ENCODE data around the gene ZNF830. TPM values are rescaled to one million over a fixed set of nuclear protein-coding genes. Genes with fewer than 3 reads are reported as not detected.
A peak's percentile ranks its signal among the peaks of the same experiment; 100 is the strongest.
"Not testable (repeated sequence)": the region's sequence is repeated elsewhere in the genome, so short reads cannot be mapped to it uniquely, and the experiment has no call there.

ZNF830 gene
- total RNA-seq, 2 experiments from 2014 or later: 18.9 to 21.6 TPM

- DNase-seq: peak; percentile 85
- Mint-ChIP-seq H3K27me3 (no peaks in the 10 kb centered on the region), H3K27ac (peak overlapping the region; percentile 90), H3K4me3 (peak overlapping the region; percentile 90), H3K4me1 (peaks cover 44% of the 10 kb centered on the region), H3K9me3 (no peaks in the 10 kb centered on the region), H3K36me3 (peaks cover 12% of the 10 kb centered on the region)
Measured at GRCh38 chr17:34980681-34981537, 19.6 kb downstream of the ZNF830 start.

- Mint-ChIP-seq H3K36me3 (peaks cover 14% of the 10 kb centered on the region), H3K27me3 (no peaks in the 10 kb centered on the region), H3K27ac (peak overlapping the region; percentile 90), H3K4me3 (peak overlapping the region; percentile 90), H3K9me3 (no peaks in the 10 kb centered on the region), H3K4me1 (peaks cover 44% of the 10 kb centered on the region)
- DNase-seq: no peak
Measured at GRCh38 chr17:34981538-34982241, 20.4 kb downstream of the ZNF830 start.

GRCh38 chr17:34987232-34987631, 25.9 kb downstream of the ZNF830 start:
- Mint-ChIP-seq H3K4me3 (no peak overlapping the region), H3K36me3 (peaks cover 14% of the 10 kb centered on the region), H3K27ac (no peak overlapping the region), H3K4me1 (peaks cover 28% of the 10 kb centered on the region), H3K27me3 (no peaks in the 10 kb centered on the region), H3K9me3 (no peaks in the 10 kb centered on the region)
- DNase-seq: no peak

DNA sequence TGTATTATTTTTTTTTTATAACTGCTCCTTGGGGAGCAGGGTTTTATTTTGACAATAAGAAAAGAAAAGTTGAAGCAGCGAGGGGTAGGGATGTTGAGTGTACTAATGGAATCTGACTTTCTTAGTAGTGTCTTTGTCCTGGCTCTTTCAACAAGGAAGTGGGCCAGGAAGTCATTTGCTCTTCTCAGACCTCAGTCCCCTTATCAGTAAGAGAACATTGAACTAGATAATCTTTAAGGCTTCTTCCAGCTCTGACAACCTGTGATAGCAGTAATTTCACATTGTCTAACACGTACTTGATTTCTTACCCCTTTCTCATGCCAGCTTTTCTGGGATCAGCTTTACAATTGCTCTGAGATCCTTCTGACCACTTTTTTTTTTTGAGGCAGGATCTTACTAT, 27.3 kb downstream of the ZNF830 start:
- H3K27me3 Mint-ChIP-seq: no peaks in the 10 kb centered on the region
- H3K27ac Mint-ChIP-seq: no peak overlapping the region
- no peak for DNase-seq
- H3K4me3 Mint-ChIP-seq: no peak overlapping the region
- peaks cover 12% of the 10 kb centered on the region for H3K36me3 Mint-ChIP-seq
- H3K4me1 Mint-ChIP-seq: peaks cover 16% of the 10 kb centered on the region
- H3K9me3 Mint-ChIP-seq: no peaks in the 10 kb centered on the region

DNA sequence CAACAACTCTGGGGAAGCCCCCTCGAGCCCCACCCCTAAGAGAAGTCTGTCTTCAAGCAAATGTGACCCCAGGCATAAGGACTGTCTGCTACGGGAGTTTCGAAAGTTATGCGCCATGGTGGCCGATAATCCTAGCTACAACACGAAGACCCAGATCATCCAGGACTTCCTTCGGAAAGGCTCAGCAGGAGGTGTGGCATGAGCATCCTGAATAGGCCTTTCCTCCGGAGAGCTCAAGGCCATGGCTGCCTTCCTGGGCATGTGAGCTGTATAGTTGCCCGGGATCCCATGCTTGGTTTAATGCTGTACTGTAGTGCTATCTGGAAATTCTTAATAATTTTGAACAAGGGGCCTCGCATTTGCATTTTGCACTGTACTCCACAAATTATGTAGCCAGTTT, 28.1 kb downstream of the ZNF830 start:
- Mint-ChIP-seq H3K36me3 (peaks cover 12% of the 10 kb centered on the region), H3K27ac (no peak overlapping the region), H3K4me3 (no peak overlapping the region), H3K4me1 (peaks cover 7% of the 10 kb centered on the region), H3K9me3 (no peaks in the 10 kb centered on the region), H3K27me3 (no peaks in the 10 kb centered on the region)
- DNase-seq: no peak

GRCh38 chr17:34990921-34991365, 29.6 kb downstream of the ZNF830 start:
- H3K36me3 Mint-ChIP-seq: peaks cover 17% of the 10 kb centered on the region
- DNase-seq: no peak

GRCh38 chr17:34991606-34992005, 30.3 kb downstream of the ZNF830 start:
- H3K27me3 Mint-ChIP-seq: no peaks in the 10 kb centered on the region

More at GRCh38 chr17:34990921-34991365, 29.6 kb downstream of the ZNF830 start:
- H3K9me3 Mint-ChIP-seq: no peaks in the 10 kb centered on the region
- no peaks in the 10 kb centered on the region for H3K27me3 Mint-ChIP-seq
- peaks cover 2% of the 10 kb centered on the region for H3K4me1 Mint-ChIP-seq
- no peak overlapping the region for H3K4me3 Mint-ChIP-seq
- no peak overlapping the region for H3K27ac Mint-ChIP-seq

DNA sequence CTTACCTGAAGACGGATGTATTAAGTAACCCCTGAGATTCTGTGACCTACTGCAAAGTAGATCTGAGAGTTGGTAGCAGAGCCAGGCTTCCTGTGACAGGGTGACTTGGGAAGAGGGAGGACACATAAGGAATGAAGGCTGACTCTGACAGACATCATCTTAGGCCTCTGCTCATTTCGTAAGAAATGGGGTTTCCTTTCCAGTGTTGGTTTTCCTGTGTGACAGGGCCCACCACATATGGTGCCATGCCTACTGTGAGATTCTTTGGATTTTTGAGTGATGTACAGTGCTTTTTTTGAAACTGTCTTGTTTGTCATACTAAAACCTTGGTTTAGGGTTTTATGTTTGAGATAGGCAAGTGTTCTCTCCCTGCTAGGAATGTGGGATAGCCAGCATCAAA, 31.7 kb downstream of the ZNF830 start:
- H3K4me3 Mint-ChIP-seq: no peak overlapping the region
- peaks cover 13% of the 10 kb centered on the region for H3K36me3 Mint-ChIP-seq
- DNase-seq: no peak
- H3K27me3 Mint-ChIP-seq: no peaks in the 10 kb centered on the region
- H3K27ac Mint-ChIP-seq: no peak overlapping the region
- peaks cover 2% of the 10 kb centered on the region for H3K4me1 Mint-ChIP-seq
- H3K9me3 Mint-ChIP-seq: no peaks in the 10 kb centered on the region

More at GRCh38 chr17:34991606-34992005, 30.3 kb downstream of the ZNF830 start:
- peaks cover 15% of the 10 kb centered on the region for H3K36me3 Mint-ChIP-seq
- H3K4me3 Mint-ChIP-seq: no peak overlapping the region
- peaks cover 2% of the 10 kb centered on the region for H3K4me1 Mint-ChIP-seq
- H3K27ac Mint-ChIP-seq: no peak overlapping the region
- DNase-seq: no peak
- H3K9me3 Mint-ChIP-seq: no peaks in the 10 kb centered on the region

- no peaks in the 10 kb centered on the region for H3K27me3 Mint-ChIP-seq
- no peaks in the 10 kb centered on the region for H3K9me3 Mint-ChIP-seq
- DNase-seq: no peak
- no peak overlapping the region for H3K4me3 Mint-ChIP-seq
- peaks cover 3% of the 10 kb centered on the region for H3K4me1 Mint-ChIP-seq
- H3K27ac Mint-ChIP-seq: no peak overlapping the region
- H3K36me3 Mint-ChIP-seq: peaks cover 10% of the 10 kb centered on the region
Measured at GRCh38 chr17:34996422-34997285, 35.3 kb downstream of the ZNF830 start.

DNA sequence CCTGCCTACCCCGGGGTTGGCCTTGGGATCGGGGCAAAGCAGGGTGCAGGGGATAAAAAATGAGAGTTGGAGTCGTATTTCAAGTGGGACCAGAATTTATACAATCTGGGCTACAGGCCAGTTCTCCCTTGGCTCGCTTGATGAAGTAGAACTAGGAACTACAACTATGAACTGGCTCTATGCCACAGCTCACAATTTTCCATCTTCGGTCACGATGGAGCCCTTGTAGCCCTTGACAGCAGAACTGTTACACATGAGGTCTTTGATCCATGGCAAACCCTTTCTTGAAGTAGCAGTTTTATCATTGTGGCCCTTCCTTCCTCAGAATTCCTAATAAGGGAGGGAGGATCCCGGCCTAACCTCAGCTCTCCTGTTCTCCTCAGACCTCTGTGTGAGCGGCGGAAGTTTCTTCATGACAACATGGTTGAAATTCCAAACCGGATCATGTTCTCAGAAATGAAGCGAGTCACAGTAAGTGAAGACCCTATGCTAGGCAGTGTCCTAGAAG, 36.1 kb downstream of the ZNF830 start:
- no peaks in the 10 kb centered on the region for H3K27me3 Mint-ChIP-seq
- H3K4me3 Mint-ChIP-seq: no peak overlapping the region
- peaks cover 8% of the 10 kb centered on the region for H3K36me3 Mint-ChIP-seq
- no peaks in the 10 kb centered on the region for H3K9me3 Mint-ChIP-seq
- H3K27ac Mint-ChIP-seq: no peak overlapping the region
- DNase-seq: no peak
- H3K4me1 Mint-ChIP-seq: peaks cover 3% of the 10 kb centered on the region

GRCh38 chr17:34998205-34998604, 36.9 kb downstream of the ZNF830 start:
- peak; percentile 78 for DNase-seq
- Mint-ChIP-seq H3K4me1 (peaks cover 3% of the 10 kb centered on the region), H3K36me3 (peaks cover 5% of the 10 kb centered on the region)

GRCh38 chr17:34999456-34999855, 38.1 kb downstream of the ZNF830 start:
- no peaks in the 10 kb centered on the region for H3K9me3 Mint-ChIP-seq
- no peaks in the 10 kb centered on the region for H3K27me3 Mint-ChIP-seq
- H3K36me3 Mint-ChIP-seq: peaks cover 5% of the 10 kb centered on the region
- H3K27ac Mint-ChIP-seq: no peak overlapping the region
- H3K4me1 Mint-ChIP-seq: peaks cover 3% of the 10 kb centered on the region
- no peak overlapping the region for H3K4me3 Mint-ChIP-seq
- no peak for DNase-seq

More at GRCh38 chr17:34998205-34998604, 36.9 kb downstream of the ZNF830 start:
- H3K27me3 Mint-ChIP-seq: no peaks in the 10 kb centered on the region
- no peak overlapping the region for H3K4me3 Mint-ChIP-seq
- H3K9me3 Mint-ChIP-seq: no peaks in the 10 kb centered on the region
- no peak overlapping the region for H3K27ac Mint-ChIP-seq

- DNase-seq: not testable (repeated sequence)
Measured at GRCh38 chr17:35000965-35001364, 39.6 kb downstream of the ZNF830 start.

DNA sequence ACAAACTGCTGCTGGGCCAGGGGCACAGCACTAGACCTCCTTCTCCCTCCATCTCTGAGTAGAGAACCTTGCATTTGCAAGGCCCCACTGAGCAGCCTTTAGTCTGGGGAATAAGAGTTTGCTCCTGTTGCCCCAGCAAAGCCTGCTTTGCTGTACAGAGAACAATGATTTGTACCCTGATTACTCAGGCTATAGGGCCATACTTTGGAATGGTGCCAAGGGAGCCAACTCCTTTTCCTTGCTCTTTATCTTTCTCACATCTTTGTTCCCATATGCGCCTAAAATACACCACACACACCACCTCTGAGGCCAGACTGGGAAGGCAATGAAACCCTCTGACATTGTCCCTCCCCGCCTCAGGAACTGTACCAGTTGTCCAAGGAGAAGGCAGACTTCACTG, 40.2 kb downstream of the ZNF830 start:
- Mint-ChIP-seq H3K27ac (no peak overlapping the region), H3K36me3 (no peaks in the 10 kb centered on the region), H3K9me3 (no peaks in the 10 kb centered on the region)

More at GRCh38 chr17:35000965-35001364, 39.6 kb downstream of the ZNF830 start:
- not testable (repeated sequence) for H3K27ac Mint-ChIP-seq, H3K4me3 Mint-ChIP-seq, H3K36me3 Mint-ChIP-seq, H3K27me3 Mint-ChIP-seq, H3K9me3 Mint-ChIP-seq, H3K4me1 Mint-ChIP-seq

More for the DNA sequence above, 40.2 kb downstream of the ZNF830 start:
- peaks cover 3% of the 10 kb centered on the region for H3K4me1 Mint-ChIP-seq
- DNase-seq: no peak
- no peak overlapping the region for H3K4me3 Mint-ChIP-seq
- no peaks in the 10 kb centered on the region for H3K27me3 Mint-ChIP-seq

All from activated naive CD8-positive, alpha-beta T cell treated with anti-CD3 and anti-CD28 coated beads for 36 hours (primary cell).